Nucleus accumbens (tissue), 56 donors: ENCODE data around the gene CDC42BPG.

ENCODE experiments used
- DNase-seq, 56 donors: peaks; one replicate each; lab custom pipeline; 2025; lab: John Stamatoyannopoulos, UW

The CDC42BPG gene

GRCh38 chr11:64880240-64881001 is 36.0 kb upstream of the CDC42BPG start:
- peak in 8 of 56 donors; percentile 17 to 32 (median 26) for DNase-seq

DNA sequence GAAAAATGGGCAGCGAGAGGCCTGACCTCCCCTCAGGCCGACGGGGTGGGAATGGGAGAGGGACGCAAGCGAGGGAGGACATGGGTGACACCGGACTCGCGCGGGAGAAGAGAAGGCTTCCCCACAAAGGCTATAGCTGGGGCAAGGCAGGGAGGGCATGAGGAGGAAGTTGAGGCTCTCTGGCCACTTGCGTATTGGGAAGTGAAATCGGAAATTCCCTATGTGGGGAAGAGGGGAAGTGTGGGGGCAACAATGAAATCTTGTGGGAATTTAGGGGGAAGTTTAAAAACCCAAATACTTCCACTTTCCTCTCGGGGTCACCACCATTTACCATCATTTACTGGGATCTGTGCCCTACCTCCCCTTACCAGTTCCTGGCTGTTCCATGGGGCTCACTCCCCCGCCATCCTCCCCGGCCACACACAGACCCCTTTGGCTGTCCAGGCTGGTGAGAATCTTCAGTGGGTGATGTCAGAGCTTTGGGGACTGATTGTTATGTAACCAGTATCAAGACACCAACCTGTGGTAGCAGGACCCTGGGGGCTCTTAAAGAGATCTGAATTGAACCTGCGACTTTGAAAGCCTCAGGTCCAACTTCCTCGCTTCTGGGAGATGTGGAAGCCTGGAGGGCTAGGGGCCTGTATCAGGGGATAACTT is 34.9 kb upstream of the CDC42BPG start:
- peak in 6 of 56 donors; percentile 63 to 68 (median 65) for DNase-seq

GRCh38 chr11:64878494-64879243 is 34.2 kb upstream of the CDC42BPG start, which contains the start of gene EHD1:
Gene EHD1, minus strand, starts transcription at chr11:64878621. Its CDS starts 157 bp downstream, at chr11:64878464.
- DNase-seq = peak; percentile 87 to 99 (median 98)

DNA sequence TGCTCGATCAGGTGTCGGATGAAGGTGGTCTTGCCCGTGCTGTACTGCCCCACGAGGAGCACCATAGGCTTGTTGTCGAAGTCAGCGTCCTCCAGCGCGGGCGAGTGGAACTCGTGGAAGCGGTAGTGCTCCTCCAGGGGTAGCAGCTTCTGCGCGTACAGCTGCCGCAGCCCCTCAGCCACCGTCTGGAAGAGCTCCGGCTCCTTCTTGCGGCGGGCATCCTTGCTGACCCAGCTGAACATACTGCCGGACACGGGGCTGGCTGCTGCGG is 33.7 kb upstream of the CDC42BPG start:
- peak in 2 of 56 donors; percentile 61 to 76 for DNase-seq

- DNase-seq = peak in 3 of 56 donors; percentile 45 to 50 (median 49)
Observed at GRCh38 chr11:64877390-64878222, 33.2 kb upstream of the CDC42BPG start.

DNA sequence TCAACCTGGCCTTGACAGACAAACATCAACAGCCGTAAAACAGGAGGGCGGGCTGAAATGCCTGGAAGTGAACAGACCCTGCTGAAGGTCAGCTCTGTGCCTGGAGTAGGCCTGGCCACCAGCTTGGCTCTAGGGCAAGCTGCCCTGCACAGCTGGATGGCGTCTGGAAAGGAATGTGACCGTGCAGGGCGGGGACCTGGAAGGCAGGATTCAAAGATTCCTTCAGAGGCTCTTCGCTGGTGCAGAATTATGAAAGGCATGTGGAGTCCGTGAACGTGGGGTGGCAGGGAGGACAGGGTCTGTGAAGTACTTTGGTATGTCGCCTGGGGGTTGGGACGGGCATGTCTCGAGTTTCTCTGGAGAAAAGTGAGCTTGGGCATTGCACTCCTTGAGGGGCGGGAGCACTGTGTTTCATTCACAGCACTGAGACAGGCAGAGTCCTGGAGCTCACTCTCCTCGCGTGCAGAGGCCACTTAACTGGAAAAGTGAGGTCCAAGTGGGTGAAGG is 32.4 kb upstream of the CDC42BPG start:
- peak in 6 of 56 donors; percentile 11 to 53 (median 18) for DNase-seq

DNA sequence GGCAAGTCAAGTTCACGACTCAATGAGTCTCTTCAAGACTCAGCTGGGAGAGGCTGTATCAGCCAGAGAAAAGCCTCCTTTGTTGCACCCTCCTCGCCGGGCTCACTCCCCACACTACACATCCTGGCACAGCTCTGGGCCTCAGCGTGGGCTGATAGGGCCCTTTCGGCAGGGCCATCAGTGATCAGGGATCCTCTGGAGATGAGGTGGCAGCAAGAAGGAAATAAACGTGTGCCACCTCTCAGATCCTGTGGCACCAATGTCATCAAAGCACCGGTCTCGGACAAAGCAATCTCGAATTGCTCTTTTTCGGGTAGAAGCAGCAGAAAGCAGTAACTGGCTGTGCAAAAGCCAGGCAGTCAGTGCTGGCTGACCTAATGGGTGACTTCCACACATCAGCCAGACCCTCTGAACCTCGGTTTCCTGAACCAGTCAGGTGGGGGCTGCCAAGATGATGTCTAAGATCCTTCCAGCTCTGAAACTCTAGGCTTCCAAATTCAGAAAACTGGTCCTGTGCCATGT is 31.8 kb upstream of the CDC42BPG start:
- peak in 35 of 56 donors; percentile 20 to 70 (median 40) for DNase-seq

GRCh38 chr11:64875369-64876228 is 31.1 kb upstream of the CDC42BPG start:
- peak in 6 of 56 donors; percentile 15 to 29 (median 22) for DNase-seq

GRCh38 chr11:64874308-64875240 is 30.1 kb upstream of the CDC42BPG start:
- DNase-seq = peak in 45 of 56 donors; percentile 21 to 81 (median 59)

DNA sequence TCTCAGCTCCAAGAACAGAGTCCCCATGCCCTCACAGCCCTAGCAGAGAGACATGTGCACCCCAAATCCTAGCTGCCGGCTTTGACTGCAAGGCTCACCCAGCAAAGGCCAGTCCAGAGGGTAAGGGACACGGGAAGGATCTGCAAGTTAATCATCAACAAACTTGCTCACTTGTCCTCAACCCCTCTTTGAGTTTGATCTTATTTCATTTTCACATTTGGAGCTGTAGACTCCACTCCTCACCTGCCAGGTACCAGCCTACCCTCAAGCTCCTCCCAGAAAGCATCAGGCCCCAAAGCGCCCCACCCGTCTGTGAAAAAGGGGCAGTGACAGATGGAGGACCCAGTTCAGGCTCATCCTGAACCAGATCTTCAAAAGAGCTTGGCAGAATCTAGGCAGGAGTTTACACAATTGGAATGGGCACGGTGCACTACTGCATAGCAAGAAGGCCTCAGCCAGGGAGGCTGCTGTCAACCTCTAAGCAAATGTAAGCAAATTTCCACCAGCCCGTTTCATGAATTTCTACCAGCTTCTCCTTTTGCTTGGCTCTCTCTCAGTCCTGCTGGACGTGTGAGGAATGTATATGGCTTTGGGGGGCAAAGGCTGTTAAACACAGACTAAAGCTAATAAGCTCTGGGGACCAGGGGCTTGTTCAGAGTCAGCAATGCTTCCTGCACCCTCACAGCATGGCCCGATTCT is 28.5 kb upstream of the CDC42BPG start:
- no peak for DNase-seq

DNA sequence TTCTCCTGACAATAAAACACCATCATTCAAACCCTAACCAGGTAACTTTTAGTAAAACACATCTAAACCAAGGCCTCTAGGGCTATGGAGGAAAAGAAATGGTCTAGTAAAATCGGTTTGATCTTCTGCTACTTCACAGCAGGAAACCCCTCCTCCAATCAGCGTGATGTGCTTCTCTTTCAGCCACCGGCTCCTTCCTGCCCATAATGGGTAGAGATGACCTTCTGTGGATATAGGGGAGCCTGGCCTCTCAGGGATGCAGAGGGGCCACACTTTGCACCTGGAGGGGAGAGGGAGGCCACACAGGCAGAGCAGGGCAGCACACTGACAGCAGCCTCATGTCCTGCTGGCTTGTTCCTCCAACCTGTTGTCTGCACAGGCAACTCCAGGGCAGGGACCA is 27.0 kb upstream of the CDC42BPG start:
- DNase-seq = no peak

GRCh38 chr11:64870893-64871466 is 26.5 kb upstream of the CDC42BPG start:
- DNase-seq = no peak

- peak in 1 of 56 donors; percentile 26 for DNase-seq
Observed at GRCh38 chr11:64870176-64870892, 25.9 kb upstream of the CDC42BPG start.

- DNase-seq = peak in 1 of 56 donors; percentile 4
Observed at GRCh38 chr11:64869571-64870175, 25.2 kb upstream of the CDC42BPG start.

DNA sequence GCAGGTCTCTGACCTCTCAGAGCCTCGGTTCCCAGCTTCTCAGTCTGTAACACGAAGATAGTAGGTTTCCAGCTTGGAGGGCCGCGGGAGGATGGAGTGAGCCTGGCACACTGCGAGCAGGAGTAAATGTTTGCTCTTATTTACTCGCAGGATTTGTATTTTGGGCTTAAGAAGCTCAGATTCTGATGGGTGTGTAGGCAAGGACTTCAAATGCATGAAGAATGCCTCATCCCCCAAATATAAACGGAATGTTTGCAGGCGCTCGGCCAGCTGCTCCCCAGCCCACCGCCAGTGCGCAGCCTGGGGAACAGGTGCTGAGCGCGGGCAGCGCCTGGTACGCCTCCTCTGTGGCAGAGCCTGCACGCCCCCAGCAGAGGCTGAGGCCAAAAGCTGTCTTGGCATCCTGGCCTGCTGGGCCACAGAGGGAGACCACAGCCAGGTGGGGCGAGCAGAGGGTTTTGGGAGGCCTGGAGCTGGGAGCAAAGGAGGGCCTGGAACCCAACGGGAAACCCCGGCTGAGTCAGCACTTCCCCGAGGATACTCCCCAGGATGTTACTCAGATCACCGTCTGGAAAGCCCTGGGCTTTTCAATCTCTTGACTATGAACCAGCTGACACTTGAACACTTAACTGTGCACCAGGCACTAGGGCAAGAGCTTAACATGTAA is 24.6 kb upstream of the CDC42BPG start:
- peak in 1 of 56 donors; percentile 10 for DNase-seq
